IPS-11a (cell line): ENCODE data around the gene GNAQ.

Experiments used
- H3K4me3 ChIP-seq: one replicate; pipeline ENCODE4 v1.5.1; 2013; ENCODE audit warnings: low read depth, low read length, control low read depth

GNAQ gene

DNA sequence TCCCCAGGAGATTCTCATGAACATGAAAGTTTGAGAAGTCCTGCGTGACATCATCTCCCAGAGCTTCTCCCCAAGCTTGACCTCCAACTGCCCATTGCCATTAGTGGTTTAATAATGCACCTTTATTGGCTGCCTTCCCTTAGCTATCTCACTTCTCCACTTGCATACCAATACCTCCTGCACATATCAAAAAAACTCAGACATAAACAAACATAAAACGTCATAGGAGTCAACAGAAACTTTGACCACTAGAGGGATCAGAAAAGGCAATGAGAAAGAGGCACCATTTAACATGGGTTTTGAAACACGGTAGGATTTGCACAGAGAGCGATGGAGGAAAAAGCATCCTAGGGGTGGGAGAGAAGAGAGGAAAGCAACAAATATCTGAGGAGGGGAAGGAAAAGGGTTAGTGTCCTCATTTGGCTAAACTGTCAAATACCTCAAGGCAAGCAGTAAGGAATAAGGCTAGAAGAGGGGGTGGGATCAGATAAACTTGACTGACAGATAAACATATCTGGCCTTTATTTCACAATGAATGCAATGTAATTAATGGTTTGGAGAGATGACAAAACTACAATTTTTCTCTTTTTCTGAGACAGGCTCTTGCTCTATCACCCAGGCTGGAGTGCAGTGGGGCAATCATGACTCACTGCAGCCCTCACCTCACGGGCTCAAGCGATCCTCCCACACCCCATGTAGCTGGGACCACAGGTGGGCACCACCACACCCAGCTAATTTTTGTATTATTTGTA is 27.0 kb downstream of the GNAQ start:
- H3K4me3 ChIP-seq = no peak overlapping the region

GRCh38 chr9:78003730-78004129 is 27.9 kb downstream of the GNAQ start:
- H3K4me3 ChIP-seq = no peak overlapping the region

- no peak overlapping the region for H3K4me3 ChIP-seq
Measured at GRCh38 chr9:78001946-78002731, 29.5 kb downstream of the GNAQ start.

DNA sequence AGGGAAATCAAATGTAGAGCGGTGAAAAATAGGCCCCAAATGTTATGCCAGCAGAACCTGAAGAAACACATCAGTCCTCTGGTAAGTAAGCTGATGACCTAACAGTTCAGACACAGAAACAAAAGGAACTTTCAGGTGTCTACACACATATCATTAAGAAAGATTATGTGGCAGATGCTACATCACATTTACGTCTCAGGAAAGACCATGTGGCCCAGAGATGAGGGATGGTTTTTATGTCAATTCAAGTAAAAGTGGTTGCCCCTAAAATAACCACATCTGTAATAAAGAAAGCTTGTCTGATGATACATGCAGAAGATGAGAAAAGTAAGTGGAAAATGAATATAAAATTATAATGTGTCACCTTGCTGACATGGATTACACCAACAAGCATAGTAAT is 31.4 kb downstream of the GNAQ start:
- H3K4me3 ChIP-seq = no peak overlapping the region

GRCh38 chr9:77999231-77999631 is 32.4 kb downstream of the GNAQ start:
- no peak overlapping the region for H3K4me3 ChIP-seq

DNA sequence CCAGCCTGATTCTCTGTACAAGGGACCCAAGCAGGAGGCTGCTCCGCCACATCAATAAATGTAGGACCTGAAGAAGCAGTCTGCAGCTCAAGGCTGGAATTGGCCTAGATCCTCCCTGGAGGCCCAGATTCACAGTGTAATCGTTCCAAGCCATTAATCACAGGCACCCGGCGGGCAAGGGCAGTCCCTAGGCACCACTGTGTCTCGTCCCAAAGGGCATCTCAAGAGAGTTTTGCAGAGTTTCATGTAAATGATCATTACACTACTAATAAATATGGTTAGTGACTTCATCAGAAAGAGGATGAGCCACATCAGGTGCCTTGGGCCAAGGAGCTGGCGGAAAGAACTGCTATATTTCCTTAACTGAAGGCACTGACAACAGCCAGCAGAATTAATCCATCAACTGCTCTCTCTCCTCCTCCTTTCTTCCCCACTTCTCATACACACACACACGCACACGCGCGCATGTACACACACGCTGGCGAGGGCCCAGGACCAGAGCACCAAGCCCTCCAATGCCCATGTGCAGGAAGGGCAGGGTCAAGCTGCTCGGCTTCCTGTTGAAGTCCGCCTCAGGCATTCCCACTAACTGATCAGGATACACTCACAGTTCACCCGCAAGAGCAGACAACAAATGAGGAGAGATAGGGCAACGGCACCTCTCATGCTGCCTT is 33.9 kb downstream of the GNAQ start:
- H3K4me3 ChIP-seq = no peak overlapping the region

- H3K4me3 ChIP-seq = no peak overlapping the region
Measured at GRCh38 chr9:77996696-77997095, 34.9 kb downstream of the GNAQ start.

DNA sequence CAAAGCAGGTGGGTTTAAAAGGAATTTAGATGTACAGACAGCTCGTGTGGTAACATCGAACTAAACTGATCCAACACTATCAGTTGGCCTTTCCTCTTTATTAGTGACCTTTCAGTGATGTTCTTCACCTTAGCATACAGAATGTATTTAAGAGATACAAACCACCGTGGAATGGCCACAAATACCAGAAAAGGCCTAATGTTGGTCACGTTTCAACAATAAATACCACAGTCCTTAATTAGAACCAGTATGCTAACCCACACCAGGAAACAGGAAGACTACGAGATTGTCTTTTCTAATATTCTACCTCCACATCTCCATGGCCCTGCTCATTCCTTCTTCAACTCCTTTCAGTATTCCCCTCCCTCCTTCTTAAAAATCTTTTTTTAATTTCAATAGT is 40.4 kb downstream of the GNAQ start:
- H3K4me3 ChIP-seq = no peak overlapping the region

- no peak overlapping the region for H3K4me3 ChIP-seq
Measured at GRCh38 chr9:77989909-77990308, 41.7 kb downstream of the GNAQ start.

DNA sequence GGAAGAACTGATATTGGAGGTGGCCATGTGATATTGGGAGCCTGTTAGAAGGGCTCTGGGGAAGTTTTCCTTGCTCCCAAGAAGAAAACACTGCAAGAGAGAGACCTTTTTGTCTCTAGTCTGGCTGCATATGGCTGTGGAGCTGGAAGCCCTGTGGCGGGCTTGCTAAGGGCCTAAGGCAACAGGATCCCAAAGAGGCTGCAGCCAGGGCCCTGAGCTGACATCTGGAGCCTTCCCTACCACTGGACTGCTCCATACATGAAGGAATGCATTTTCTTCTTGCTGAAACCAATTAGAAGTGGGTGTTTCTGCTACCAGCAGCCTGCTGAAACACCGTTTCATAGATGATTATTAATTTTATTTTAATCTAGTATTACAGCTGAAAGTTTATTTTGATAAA is 42.2 kb downstream of the GNAQ start:
- no peak overlapping the region for H3K4me3 ChIP-seq

DNA sequence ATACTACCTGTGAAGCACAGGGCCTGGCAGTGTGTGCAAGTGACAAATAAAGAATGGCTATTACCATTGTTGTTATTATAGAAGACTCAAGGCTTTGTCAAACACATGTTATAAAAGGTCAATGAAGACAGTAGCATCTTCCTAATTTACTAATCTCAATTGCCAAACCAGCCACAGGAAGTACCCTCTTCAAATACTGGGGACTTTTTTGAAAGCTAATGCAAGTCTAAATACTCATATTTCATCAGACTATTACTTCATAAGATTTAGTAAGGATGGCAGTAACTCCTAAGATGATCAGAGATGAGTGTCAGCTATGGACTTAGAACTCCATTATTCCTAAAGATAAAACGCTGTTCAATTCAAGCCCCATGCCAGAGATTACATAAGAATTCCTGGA is 43.0 kb downstream of the GNAQ start:
- no peak overlapping the region for H3K4me3 ChIP-seq

GRCh38 chr9:77987880-77988525 is 43.6 kb downstream of the GNAQ start:
- no peak overlapping the region for H3K4me3 ChIP-seq

- H3K4me3 ChIP-seq = no peak overlapping the region
Measured at GRCh38 chr9:77987081-77987656, 44.4 kb downstream of the GNAQ start.

GRCh38 chr9:77985996-77986395 is 45.6 kb downstream of the GNAQ start:
- no peak overlapping the region for H3K4me3 ChIP-seq

DNA sequence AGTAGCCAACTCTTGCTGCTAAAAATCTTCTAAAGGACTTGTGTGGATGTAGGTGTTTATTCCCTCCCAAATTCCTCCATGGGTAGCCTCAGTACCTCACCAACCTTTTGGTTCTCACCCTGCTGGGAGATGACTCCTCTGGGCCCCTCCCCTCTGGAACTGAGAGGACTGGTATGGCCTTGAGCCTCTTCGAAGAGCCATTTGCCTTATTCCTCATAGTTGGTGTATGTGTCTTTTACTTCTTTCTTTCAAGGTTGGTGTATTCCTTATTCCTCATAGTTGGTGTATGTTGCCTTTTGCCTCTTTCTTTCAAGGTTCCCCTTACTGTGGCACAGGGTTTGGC is 48.3 kb downstream of the GNAQ start:
- no peak overlapping the region for H3K4me3 ChIP-seq

GRCh38 chr9:77982581-77983319 is 48.9 kb downstream of the GNAQ start:
- no peak overlapping the region for H3K4me3 ChIP-seq

DNA sequence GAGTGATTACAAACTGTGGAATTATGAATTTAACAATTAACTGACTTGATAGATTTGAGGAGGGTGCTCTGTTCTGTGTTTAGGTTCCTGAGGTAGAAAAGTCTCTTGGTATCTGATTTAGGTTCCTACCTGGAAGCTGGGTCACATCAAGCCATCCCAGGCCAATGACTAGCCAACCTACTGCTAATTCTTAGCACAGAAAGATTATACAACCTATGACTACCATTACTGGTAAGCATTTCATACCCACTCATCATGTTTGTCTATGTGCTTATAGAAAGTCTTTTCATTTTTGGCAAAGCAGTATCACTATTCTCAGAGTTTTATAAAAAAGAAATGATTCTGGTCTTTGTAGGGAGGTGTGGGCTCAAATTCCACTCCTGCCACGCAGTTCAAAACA is 49.7 kb downstream of the GNAQ start:
- no peak overlapping the region for H3K4me3 ChIP-seq

- no peak overlapping the region for H3K4me3 ChIP-seq
Measured at GRCh38 chr9:77981332-77981731, 50.3 kb downstream of the GNAQ start.

DNA sequence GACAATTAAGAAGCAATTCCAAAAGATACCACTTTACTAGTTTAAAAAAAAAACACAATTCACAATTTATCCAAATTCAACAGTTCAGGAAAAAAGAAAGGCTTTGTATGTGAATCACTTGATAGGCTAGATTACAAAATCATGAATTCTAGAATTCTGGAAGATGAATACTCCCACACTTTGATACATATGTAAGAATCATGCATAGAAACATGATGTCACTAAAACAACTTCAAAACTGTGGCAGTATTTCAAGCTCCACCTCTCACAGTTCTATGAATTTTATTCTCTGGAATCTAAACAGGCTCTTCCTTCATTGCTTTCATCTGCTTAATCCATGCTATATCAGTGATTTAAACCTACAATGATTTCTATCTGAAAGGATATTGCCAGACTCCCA is 51.0 kb downstream of the GNAQ start:
- H3K4me3 ChIP-seq = no peak overlapping the region

DNA sequence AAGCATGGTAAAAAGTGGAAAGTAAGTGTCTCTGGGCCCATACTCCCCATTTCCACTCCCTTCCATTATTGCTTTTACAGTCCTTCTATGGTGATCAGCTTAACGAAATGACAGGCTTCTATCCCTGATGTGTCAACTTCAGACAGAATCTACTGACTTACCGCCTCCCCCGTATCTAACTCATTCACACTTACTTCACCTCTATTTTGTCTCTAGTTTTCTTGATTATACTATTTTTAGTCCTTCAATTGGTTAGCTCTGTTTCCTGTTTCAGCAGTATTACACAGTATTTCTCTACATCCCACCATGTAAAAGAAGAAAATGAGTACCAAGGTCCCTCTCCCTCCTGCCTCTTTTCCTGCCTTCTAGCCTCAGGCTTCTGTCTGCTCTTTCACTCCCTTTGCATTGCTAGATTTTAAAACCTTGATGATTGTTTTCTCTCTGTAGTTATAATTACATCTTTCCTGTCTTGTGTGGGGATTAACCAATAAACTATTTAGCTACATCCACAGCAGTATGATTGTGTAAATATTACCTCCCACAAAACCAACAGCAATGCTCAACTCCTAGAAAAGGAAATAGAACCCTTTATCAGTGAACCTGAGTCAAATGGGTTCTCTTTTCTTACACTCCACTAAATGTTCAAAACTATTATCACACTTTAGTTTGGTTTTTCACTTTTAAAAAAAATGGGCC is 53.4 kb downstream of the GNAQ start:
- no peak overlapping the region for H3K4me3 ChIP-seq
